HG02938 (cell line): Measurements from ENCODE around the gene PARD3B.

Experiments
- ATAC-seq: cut with Tn5 transposase; IDR thresholded peaks from one replicate; pipeline ENCODE4 v1.9.1; 2021; ENCODE audit warnings: mild to moderate bottlenecking, moderate library complexity; ENCODE audit not compliant: unreplicated experiment

The PARD3B gene

GRCh38 chr2:204982303-204982702 is 437.0 kb downstream of the PARD3B start:
- no peak for ATAC-seq

- ATAC-seq: no peak
Observed at GRCh38 chr2:204984518-204984917, 439.2 kb downstream of the PARD3B start.

- no peak for ATAC-seq
Observed at GRCh38 chr2:204986641-204987040, 441.4 kb downstream of the PARD3B start.

GRCh38 chr2:204988836-204989235 is 443.6 kb downstream of the PARD3B start:
- no peak for ATAC-seq

- no peak for ATAC-seq
Observed at GRCh38 chr2:204989877-204990276, 444.6 kb downstream of the PARD3B start.

- no peak for ATAC-seq
Observed at GRCh38 chr2:205001300-205001966, 456.2 kb downstream of the PARD3B start.

GRCh38 chr2:205002390-205002789 is 457.1 kb downstream of the PARD3B start:
- no peak for ATAC-seq

GRCh38 chr2:205003288-205003687 is 458.0 kb downstream of the PARD3B start:
- no peak for ATAC-seq

- ATAC-seq: no peak
Observed at GRCh38 chr2:205010196-205010595, 464.9 kb downstream of the PARD3B start.

GRCh38 chr2:205011031-205011430 is 465.8 kb downstream of the PARD3B start:
- no peak for ATAC-seq

- ATAC-seq: no peak
Observed at GRCh38 chr2:205012961-205013360, 467.7 kb downstream of the PARD3B start.

GRCh38 chr2:205013586-205013985 is 468.3 kb downstream of the PARD3B start:
- ATAC-seq: no peak

- no peak for ATAC-seq
Observed at GRCh38 chr2:205014201-205014600, 468.9 kb downstream of the PARD3B start.

GRCh38 chr2:205017381-205017780 is 472.1 kb downstream of the PARD3B start:
- no peak for ATAC-seq

GRCh38 chr2:205017912-205018311 is 472.6 kb downstream of the PARD3B start:
- no peak for ATAC-seq

- ATAC-seq: no peak
Observed at GRCh38 chr2:205020673-205021072, 475.4 kb downstream of the PARD3B start.

- no peak for ATAC-seq
Observed at GRCh38 chr2:205022841-205023240, 477.6 kb downstream of the PARD3B start.

- ATAC-seq: no peak
Observed at GRCh38 chr2:205024822-205025518, 479.7 kb downstream of the PARD3B start.

- ATAC-seq: no peak
Observed at GRCh38 chr2:205025580-205026240, 480.4 kb downstream of the PARD3B start.

GRCh38 chr2:205030695-205031094 is 485.4 kb downstream of the PARD3B start:
- no peak for ATAC-seq

GRCh38 chr2:205032093-205032551 is 486.8 kb downstream of the PARD3B start:
- no peak for ATAC-seq

- no peak for ATAC-seq
Observed at GRCh38 chr2:205033431-205033830, 488.2 kb downstream of the PARD3B start.
